B cell (primary cell): ENCODE measurements around the gene HSD17B14. TPM values are rescaled to one million over a fixed set of nuclear protein-coding genes. Genes with fewer than 3 reads are reported as not detected.

Experiments used
- ATAC-seq: fragments of 200-7000 bp; cut with Tn5 transposase; one replicate; pipeline ENCODE4 v1.10.0; 2021; ENCODE audit warnings: low read depth, mild to moderate bottlenecking, moderate number of reproducible peaks, moderate library complexity
- CTCF ChIA-PET: fragments of 350-600 bp; sonication (Branson Sonifier 250); formaldehyde crosslinking; loops from one replicate; lab custom pipeline; 2021; ENCODE audit warnings: antibody characterized with exemption, inconsistent platforms; lab: Charles Lee
- POLR2A ChIA-PET: fragments of 350-600 bp; sonication (Branson Sonifier 250); formaldehyde crosslinking; loops from one replicate; lab custom pipeline; 2021; ENCODE audit warnings: antibody characterized with exemption; lab: Charles Lee
- DNase-seq: peaks from one replicate; pipeline ENCODE4 v3.0.0; 2013
- H2AFZ ChIP-seq: 2 replicates; pipeline ENCODE4 v1.6.1; 2012; ENCODE audit warnings: mild to moderate bottlenecking, low read depth, low read length; ENCODE audit not compliant: insufficient read depth, poor library complexity, severe bottlenecking
- H3K27ac ChIP-seq, 2 donors: 1 replicate in 1 of 2; 2 replicates in 1 of 2; pipeline ENCODE4 v1.5.1; 2012 to 2013; ENCODE audit warnings: low read length in 2 of 2, mild to moderate bottlenecking in 2 of 2, moderate library complexity in 1 of 2
- H3K27me3 ChIP-seq, 4 experiments: fragments of 200-600 bp in 1 of 4; sonication (generic) in 1 of 4; replicated peaks in 1 of 4; 1 replicate in 2 of 4; 2 replicates in 2 of 4; pipeline versions ENCODE4 v1.6.1 to v1.7.0; 2013 to 2016; ENCODE audit warnings: low read length in 3 of 4, mild to moderate bottlenecking in 2 of 4, mixed read lengths in 1 of 4, moderate library complexity in 1 of 4; ENCODE audit not compliant: insufficient read depth in 4 of 4, control insufficient read depth in 3 of 4; ENCODE audit errors: control extremely low read depth in 1 of 4
- H3K36me3 ChIP-seq, 2 experiments: replicated peaks in 1 of 2; 1 replicate in 1 of 2; 2 replicates in 1 of 2; pipeline versions ENCODE4 v1.6.1 to v1.7.1; 2013; ENCODE audit warnings: low read length in 1 of 2; ENCODE audit not compliant: insufficient read depth in 2 of 2, control insufficient read depth in 1 of 2; ENCODE audit errors: control extremely low read depth in 1 of 2, extremely low read depth in 1 of 2
- H3K4me1 ChIP-seq, 2 donors: fragments of 200-600 bp in 1 of 2; sonication (generic) in 1 of 2; 1 replicate in 1 of 2; 2 replicates in 1 of 2; pipeline versions ENCODE4 v1.5.1 to v1.6.1; 2013 to 2017; ENCODE audit warnings: low read length in 2 of 2; ENCODE audit not compliant: control insufficient read depth in 2 of 2, insufficient read depth in 2 of 2
- H3K4me2 ChIP-seq: replicated peaks from 2 replicates; pipeline ENCODE3; 2012; ENCODE audit warnings: mild to moderate bottlenecking, low read depth, low read length; ENCODE audit not compliant: poor library complexity, severe bottlenecking
- H3K4me3 ChIP-seq, 5 experiments: fragments of 200-600 bp in 1 of 5; sonication (generic) in 1 of 5; 1 replicate in 3 of 5; 2 replicates in 2 of 5; pipeline versions ENCODE4 v1.5.1 to v1.7.0; 2011 to 2016; ENCODE audit warnings: low read length in 4 of 5, mild to moderate bottlenecking in 4 of 5, low read depth in 2 of 5, control low read depth in 1 of 5, moderate library complexity in 1 of 5; ENCODE audit not compliant: insufficient read depth in 1 of 5; ENCODE audit errors: control extremely low read depth in 1 of 5, extremely low read depth in 1 of 5
- H3K79me2 ChIP-seq: fragments of 200-600 bp; sonication (generic); one replicate; pipeline ENCODE4 v1.6.0; 2016; ENCODE audit warnings: low read length; ENCODE audit not compliant: control insufficient read depth, insufficient read depth
- H3K9ac ChIP-seq: fragments of 200-600 bp; sonication (generic); 2 replicates; pipeline ENCODE4 v1.6.1; 2017; ENCODE audit warnings: mild to moderate bottlenecking, low read length, moderate library complexity
- H3K9me3 ChIP-seq, 3 donors: one replicate each; pipeline versions ENCODE4 v1.6.1 to v1.7.1; 2013; ENCODE audit warnings: low read length in 2 of 3; ENCODE audit not compliant: control insufficient read depth in 2 of 3, insufficient read depth in 1 of 3; ENCODE audit errors: control extremely low read depth in 1 of 3
- H4K20me1 ChIP-seq: 2 replicates; pipeline ENCODE4 v1.6.0; 2012; ENCODE audit warnings: mild to moderate bottlenecking, low read length; ENCODE audit not compliant: insufficient read depth, control insufficient read depth, poor library complexity, severe bottlenecking
- H3K27ac Mint-ChIP-seq: one replicate; pipeline ENCODE4 v1.8.0; 2021; ENCODE audit warnings: mixed read lengths
- H3K27me3 Mint-ChIP-seq: one replicate; pipeline ENCODE4 v1.8.0; 2021; ENCODE audit warnings: mixed read lengths
- H3K4me1 Mint-ChIP-seq: one replicate; pipeline ENCODE4 v1.8.0; 2021; ENCODE audit warnings: mixed read lengths
- H3K4me3 Mint-ChIP-seq: one replicate; pipeline ENCODE4 v1.8.0; 2021; ENCODE audit warnings: mixed read lengths
- H3K9me3 Mint-ChIP-seq: one replicate; pipeline ENCODE4 v1.8.0; 2022; ENCODE audit warnings: mixed read lengths; ENCODE audit not compliant: insufficient read depth
- EZH2 ChIP-seq: IDR thresholded peaks from 2 replicates; pipeline ENCODE4 v1.6.1; 2012; ENCODE audit warnings: borderline replicate concordance, low read depth, mild to moderate bottlenecking, moderate library complexity, low read length; ENCODE audit not compliant: insufficient read depth, poor library complexity, severe bottlenecking
- WGBS: methylation state at CpG from one replicate; pipeline ENCODE4 v1.1.5; 2013; ENCODE audit warnings: missing lambda C conversion rate; ENCODE audit not compliant: insufficient coverage; 5-methylcytosine and 5-hydroxymethylcytosine counted together
- intact Hi-C: fragments of 100-400 bp; cut with micrococcal nuclease; formaldehyde crosslinking; loops from one replicate; pipeline ENCODE4 v1.10.0; 2022
- polyA plus RNA-seq: library from polyadenylated mRNA; depleted of rRNA; stranded (reverse); fragments of >200 nt; gene quantifications from 2 replicates; pipeline ENCODE4 v1.2.3, GENCODE V29; 2012
- total RNA-seq, 2 donors: library from RNA; stranded (reverse); fragments of 120-200 nt in 1 of 2; gene quantifications; 1 replicate in 1 of 2; 2 replicates in 1 of 2; pipeline versions ENCODE4 v1.2.3 to v1.2.4, GENCODE V29; 2013 to 2022
- TF ChIP-seq, protein P1 (sequence below): fragments of 200-600 bp; IDR thresholded peaks from one replicate; pipeline ENCODE4 v1.8.0; 2022; ENCODE audit warnings: antibody characterized with exemption, mild to moderate bottlenecking

HSD17B14 gene
- total and polyA plus RNA-seq, 2 donors (not counting 1 experiment from before 2014, with no cell fraction given), result 2.5 to 2.9 TPM

DNA sequence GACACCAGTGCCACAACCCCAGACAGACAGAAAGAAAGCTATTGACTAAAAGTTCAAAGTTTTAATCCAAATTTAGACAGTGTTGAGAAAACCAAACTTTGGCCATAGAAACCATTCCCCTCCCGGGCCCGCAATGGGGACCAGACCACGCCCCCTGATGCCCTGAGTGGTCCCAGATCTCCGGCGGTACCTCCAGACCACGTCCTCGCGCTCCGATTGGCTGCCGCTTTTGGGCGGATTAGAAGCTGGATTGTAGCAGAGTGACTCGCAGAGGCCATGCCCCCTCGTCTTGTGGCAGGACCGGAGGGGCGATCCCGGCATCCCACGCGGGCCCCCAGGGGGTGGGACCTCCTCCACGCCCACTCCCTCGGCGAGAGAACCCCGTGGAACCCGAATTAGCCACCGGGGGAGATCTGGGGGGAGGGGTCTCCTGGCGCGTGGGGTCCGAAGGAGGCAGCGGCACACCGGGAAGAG, 797 bp upstream of the HSD17B14 start:
- peak; percentile 82 for ATAC-seq

More for the DNA sequence above, 797 bp upstream of the HSD17B14 start:
- H3K27me3 ChIP-seq, result peaks cover 0 to 13% (median 1%) of the 10 kb centered on the region in 4 experiments
- no peaks in the 10 kb centered on the region for H3K36me3 ChIP-seq
- no peaks in the 10 kb centered on the region for H3K27me3 Mint-ChIP-seq
- peak overlapping the region in 1 of 2 donors; percentile 14 for H3K27ac ChIP-seq
- H3K4me3 ChIP-seq, result peak overlapping the region in 4 of 5 experiments; percentile 26 to 59 (median 54)
- H2AFZ ChIP-seq, result peak overlapping the region; percentile 80
- peak overlapping the region; percentile 90 for H3K4me2 ChIP-seq
- peak overlapping the region; percentile 85 for H3K27ac Mint-ChIP-seq
- no peak for TF ChIP-seq EZH2
- TF ChIP-seq, protein P1, sequence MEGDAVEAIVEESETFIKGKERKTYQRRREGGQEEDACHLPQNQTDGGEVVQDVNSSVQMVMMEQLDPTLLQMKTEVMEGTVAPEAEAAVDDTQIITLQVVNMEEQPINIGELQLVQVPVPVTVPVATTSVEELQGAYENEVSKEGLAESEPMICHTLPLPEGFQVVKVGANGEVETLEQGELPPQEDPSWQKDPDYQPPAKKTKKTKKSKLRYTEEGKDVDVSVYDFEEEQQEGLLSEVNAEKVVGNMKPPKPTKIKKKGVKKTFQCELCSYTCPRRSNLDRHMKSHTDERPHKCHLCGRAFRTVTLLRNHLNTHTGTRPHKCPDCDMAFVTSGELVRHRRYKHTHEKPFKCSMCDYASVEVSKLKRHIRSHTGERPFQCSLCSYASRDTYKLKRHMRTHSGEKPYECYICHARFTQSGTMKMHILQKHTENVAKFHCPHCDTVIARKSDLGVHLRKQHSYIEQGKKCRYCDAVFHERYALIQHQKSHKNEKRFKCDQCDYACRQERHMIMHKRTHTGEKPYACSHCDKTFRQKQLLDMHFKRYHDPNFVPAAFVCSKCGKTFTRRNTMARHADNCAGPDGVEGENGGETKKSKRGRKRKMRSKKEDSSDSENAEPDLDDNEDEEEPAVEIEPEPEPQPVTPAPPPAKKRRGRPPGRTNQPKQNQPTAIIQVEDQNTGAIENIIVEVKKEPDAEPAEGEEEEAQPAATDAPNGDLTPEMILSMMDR, result no peak
- no peaks in the 10 kb centered on the region for H3K9me3 Mint-ChIP-seq
- ChIA-PET CTCF (interaction anchor here (0.6 to 12.9 kb wide), 11 partner anchors 10 to 362 kb away, joined by 3 to 553 read pairs (median 4); partner anchors contain the start of genes GYS1 and RUVBL2), POLR2A (interaction anchor here (0.6 to 1.6 kb wide), 5 partner anchors 9 to 156 kb away, joined by 4 to 8 read pairs (median 5); partner anchors contain the start of genes GYS1 and RUVBL2)
- intact Hi-C loops, result loop anchor here (1.0 kb wide), 1 partner anchor 156 kb away; the partner anchor contains the start of genes GYS1 and RUVBL2
- H3K4me1 Mint-ChIP-seq, result peaks cover 25% of the 10 kb centered on the region
- peaks cover 0 to 8% (median 0%) of the 10 kb centered on the region in 3 donors for H3K9me3 ChIP-seq
- H3K79me2 ChIP-seq, result no peaks in the 10 kb centered on the region
- WGBS, result 0% methylated on average over 12 of the region's 29 CpGs
- peaks cover 16 to 25% of the 10 kb centered on the region in 2 donors for H3K4me1 ChIP-seq
- no peaks in the 10 kb centered on the region for H4K20me1 ChIP-seq
- H3K4me3 Mint-ChIP-seq, result peak overlapping the region; percentile 98
- peak; percentile 89 for DNase-seq
- H3K9ac ChIP-seq, result peak overlapping the region; percentile 63
